Posterior vena cava (tissue), 2 donors: Measurements from ENCODE around the gene CYB5R3. TPM values are rescaled to one million over a fixed set of nuclear protein-coding genes. Genes with fewer than 3 reads are reported as not detected.
"Not testable (repeated sequence)": the region's sequence is repeated elsewhere in the genome, so short reads cannot be mapped to it uniquely, and the experiment has no call there.

Source experiments
- DNase-seq: peaks from one replicate; pipeline ENCODE4 v3.0.0-alpha.2; 2020; ENCODE audit warnings: low spot score
- intact Hi-C, 2 donors: fragments of 100-400 bp; cut with DNase I; formaldehyde crosslinking; loops; one replicate each; pipeline versions ENCODE4 v1.14.1 to v1.14.2; 2022 to 2023
- total RNA-seq, 2 donors: library from RNA; stranded (reverse); fragmentation: NEBNext Ultra II Directional; extraction: Animal tissue kit (Norgen Biotek cat#: 25700); gene quantifications; one replicate each; pipeline ENCODE4 v1.2.1, GENCODE V29; 2021
- donor health status: DM: yes; HTN: yes; CAD: no.
- donor health status: DM: yes; HTN: yes; CAD: no.

The CYB5R3 gene
- total RNA-seq, 2 donors from 2014 or later = 443 to 468 TPM

DNA sequence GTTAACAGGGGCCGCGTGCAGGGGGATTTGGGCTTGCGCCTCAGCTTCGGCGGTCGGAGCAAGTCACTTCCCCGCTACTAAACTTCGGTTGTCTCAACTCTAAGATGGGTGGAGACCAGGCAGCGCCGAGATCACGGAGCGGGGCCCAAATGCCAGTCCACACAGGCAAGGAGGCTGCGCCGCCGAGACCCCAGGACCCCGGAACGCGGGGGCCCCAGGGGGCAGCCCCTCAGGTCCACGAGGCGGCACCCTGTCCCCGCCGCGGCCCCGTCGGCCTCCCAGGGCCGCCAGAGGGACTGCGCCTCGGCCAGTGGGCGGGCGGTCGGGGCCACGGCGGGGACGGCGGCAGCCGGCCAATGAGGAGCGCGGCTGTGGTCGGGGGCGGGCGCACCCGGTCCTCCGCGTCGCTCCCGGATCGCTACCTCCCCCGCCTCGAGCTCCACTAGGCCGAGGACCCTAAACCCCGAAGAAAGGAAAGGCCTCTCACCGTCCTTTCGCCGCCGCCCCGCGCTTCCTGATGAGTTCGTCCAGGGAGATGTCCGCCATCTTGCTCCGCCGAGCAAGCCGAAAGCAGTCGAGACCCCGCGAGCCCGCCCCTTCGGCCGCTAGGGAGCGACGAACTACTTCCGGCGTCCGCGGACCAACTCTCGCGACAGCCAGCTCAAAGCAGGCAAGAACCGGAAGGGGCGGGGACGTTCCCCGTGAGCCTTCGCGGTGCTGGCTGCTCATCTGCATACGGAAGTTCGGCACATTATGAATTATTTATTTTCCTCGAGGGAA lies 34.7 kb downstream of the CYB5R3 start, which contains the start of gene POLDIP3:
Gene POLDIP3 (minus strand): TSS at position 572 of the 780 bp plus-strand sequence. CDS start 26 bp downstream, at position 546.
- intact Hi-C loops = no loop called here
- DNase-seq = peak; percentile 100

DNA sequence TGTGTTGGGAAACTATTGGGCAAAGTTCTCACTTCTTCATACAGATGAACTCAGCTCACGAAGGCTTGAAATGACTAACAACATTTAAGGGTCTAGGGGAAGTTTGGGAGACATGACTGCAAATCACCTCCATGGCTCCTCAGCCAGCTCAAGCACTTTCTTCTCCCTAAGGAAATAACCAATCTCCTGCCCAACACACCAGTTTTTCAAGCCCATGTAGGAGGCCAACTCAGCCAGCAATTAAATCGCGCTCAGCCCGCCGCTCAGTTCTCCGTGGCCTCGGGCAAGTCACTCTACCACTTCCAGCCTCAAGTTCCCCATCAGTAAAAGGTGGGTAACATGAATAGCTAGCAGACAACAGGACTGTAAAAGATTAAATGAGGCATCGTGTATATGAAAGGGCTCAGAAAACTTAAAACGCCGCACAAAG lies 35.3 kb downstream of the CYB5R3 start:
- intact Hi-C loops = no loop called here
- DNase-seq = no peak

DNA sequence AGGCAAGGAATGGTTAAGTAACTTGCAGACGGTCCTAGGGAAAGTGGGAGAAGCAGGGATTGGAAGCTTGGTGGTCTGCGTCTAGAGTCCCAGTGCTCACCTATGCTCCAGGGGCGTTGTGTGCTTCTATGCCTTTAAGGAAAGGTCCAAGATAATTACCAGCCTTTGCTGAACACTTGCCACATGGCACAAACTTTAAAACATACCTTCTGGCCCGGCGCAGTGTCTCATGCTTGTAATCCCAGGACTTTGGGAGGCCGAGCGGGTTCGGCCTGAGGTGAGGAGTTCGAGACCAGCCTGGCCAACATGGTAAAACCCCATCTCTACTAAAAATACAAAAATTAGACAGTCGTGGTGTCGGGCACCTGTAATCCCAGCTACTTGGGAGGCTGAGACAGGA lies 36.9 kb downstream of the CYB5R3 start:
- DNase-seq = no peak
- intact Hi-C loops = no loop called here

DNA sequence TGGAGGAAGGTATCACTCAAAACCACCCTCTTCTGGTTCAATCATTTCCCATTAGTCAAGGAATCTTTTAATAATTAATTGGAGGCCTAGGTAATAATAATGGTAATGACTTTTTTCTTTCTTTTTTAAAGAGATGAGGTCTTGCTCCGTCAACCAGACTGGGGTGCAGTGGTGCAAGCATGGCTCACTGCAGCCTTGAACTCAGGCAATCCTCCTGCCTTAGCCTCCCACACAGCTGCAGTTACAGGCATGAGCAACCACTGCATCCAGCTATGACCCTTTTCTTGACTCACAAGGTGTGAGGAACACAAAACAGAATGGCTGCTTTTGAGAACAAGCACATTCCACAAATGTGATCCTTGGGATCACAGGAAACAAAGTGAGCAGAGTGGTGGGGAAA lies 38.1 kb downstream of the CYB5R3 start:
- intact Hi-C loops = no loop called here
- no peak for DNase-seq

DNA sequence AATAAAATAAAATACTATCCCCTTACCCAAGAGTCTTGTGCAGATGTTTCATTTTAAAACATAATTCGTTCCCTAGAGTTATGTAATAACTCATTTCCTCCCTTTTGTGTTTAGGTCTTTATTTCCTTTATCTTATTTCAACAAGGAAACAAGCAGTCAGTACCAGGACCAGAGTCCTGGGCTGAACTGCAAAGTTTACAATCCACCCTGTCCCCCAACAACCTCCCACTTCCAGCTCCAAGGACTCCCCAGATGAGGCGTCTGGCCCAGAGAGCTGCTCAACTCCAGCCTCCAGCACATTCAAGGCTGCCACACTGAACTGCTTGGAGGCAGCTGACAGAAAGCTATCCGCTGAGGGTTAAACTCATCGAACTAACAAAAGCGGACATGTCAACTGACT lies 39.0 kb downstream of the CYB5R3 start:
- intact Hi-C loops = no loop called here

DNA sequence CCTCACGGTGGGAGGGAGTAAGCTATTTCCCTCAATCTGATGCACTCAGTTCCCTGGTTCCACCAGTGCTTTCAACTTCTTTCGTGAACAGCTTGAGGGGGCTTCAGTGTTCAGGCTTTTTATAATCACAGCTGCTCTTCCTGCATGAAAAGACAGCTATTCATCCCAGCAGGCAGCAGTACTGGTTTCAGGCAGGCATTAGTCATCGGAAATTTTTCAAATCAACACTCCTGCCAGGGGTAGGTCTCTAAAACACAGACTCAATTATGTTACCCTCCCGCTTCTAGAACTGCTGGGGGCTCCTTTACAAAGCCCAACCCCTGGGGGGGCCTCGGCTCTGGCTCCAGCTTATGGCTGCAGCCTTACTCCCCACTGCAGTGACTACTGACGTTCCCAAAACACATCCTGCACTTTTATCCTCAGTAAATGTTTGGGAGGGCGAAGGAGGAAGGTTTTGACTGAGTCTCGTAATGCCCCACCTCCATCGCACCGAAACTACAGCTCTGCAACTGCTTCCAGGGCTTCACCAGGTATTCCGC lies 40.3 kb downstream of the CYB5R3 start:
- no peak for DNase-seq
- intact Hi-C loops = no loop called here

More for the DNA sequence above, 39.0 kb downstream of the CYB5R3 start:
- no peak for DNase-seq

DNA sequence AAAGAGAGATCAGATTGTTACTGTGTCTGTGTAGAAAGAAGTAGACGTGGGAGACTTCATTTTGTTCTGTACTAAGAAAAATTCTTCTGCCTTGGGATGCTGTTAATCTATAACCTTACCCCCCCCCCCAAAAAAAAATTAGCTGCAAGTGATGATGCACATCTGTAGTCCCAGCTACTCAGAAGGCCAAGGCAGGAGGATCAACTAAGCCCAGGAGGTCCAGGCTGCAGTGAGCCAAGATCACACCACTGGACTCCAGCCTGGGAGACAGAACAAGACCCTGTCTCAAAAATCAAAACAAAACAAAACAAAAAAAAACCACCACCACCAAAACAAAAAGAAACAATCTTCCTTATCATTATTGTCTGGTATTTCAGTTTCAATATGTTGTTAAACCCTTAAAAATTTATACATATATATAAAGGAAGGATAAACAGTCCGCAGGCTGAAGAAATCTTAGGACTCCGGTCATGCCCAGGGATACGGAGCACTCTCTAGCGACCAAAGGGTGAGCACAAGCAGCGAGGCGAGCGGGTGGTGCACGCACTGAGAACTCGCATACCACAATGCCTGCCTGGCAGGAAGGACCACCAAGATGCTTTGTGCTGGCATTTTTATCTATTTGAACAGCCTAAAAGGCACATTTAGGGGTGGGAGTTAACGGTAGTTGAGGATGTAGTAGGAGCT lies 40.9 kb downstream of the CYB5R3 start:
- DNase-seq = no peak
- intact Hi-C loops = no loop called here

DNA sequence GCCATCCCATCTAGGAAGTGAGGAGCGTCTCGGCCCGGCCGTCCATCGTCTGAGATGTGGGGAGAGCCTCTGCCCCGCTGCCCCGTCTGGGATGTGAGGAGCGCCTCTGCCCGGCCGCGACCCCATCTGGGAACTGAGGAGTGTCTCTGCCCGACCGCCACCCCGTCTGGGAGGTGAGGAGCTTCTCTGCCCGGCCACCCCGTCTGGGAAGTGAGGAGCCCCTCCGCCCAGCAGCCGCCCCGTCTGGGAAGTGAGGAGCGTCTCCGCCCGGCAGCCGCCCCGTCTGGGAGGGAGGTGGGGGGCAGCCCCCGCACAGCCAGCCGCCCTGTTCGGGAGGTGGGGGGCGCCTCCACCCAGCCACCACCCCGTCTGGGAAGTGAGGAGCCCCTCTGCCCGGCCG lies 41.6 kb downstream of the CYB5R3 start:
- intact Hi-C loops = not testable (repeated sequence)

DNA sequence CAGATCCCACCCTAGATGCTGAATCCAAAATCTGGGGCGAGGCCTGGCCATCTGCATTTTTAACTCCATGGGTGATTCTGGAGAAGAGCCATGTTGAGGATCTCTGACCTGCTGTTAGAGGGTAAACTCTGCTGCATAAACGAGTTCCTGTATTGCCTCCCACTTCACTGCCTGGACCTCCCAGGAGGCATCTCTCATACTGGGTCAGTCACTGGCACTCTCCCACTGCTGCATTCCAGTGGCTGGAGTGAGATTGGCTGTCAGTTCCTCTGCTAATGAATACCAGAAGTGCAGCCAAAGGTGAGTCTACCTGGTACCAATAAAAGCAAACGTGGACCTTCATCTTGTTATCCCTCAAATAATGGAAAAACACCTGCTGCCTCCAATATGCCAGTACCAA lies 44.8 kb downstream of the CYB5R3 start:
- intact Hi-C loops = no loop called here
- no peak for DNase-seq

More for the DNA sequence above, 41.6 kb downstream of the CYB5R3 start:
- not testable (repeated sequence) for DNase-seq

DNA sequence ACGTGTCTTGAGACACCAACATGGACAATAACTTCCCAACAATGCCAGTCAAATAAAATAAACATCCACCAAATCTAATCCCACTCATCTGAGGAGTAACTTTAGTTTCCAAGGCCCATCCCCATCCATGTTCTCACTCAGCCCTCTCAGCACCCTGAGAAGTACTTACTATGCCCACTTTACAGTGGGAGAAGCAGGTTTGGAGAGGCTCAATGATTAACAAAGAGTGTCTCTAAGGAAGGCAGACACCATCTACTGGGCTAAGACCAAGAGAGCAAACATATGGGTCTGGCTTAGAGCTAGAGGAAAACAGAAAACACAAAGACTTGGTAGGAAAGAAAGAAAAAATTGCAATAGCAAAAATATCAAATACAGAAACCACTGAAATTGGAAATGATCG lies 45.8 kb downstream of the CYB5R3 start:
- no peak for DNase-seq
- intact Hi-C loops = no loop called here

DNA sequence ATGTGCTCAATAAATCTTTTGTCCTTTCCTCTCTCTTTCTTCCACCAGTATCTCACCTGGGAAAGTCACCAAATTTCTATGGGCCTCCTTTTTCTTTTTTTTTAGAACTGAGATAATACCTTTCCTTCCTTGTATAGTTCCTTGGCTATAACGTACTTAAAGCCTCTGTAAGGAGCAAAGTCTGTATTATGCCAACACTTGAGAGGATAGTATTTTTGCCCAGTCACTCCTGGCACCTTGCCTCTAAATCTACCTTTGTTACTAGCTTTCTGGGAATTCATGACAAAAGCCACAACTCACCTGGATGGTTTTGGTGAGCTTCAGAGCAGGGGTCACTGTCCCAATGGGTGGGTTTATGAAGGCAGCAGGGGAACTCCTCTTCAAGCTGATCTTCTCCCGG lies 46.7 kb downstream of the CYB5R3 start:
- no peak for DNase-seq
- intact Hi-C loops = no loop called here

DNA sequence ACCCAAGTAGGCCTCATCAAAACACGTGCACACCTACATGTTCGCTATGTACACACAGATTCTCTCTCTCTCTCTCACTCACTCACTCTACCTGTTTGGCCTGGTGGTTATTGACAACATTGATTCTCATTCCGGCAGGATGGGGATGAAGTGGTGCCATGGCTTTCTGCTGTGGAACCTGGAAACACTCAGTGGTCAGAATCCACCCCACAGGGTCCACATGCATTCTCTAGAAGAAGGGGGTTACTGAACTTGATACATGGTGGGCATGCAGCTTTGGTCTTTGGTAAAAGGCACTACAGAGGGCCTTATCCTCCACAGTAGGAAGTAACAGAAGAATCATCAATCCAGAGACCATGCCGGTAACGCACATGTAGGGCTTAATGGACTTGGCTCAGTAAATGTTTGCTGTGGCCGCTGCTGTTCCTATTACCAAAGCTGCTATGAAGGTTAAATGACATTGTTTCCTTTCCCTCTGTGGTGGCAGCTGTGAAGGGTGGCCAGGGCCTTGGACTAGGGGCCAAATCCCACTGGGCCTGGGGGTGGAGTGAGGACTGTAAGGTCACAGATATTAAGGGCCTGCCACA lies 47.2 kb downstream of the CYB5R3 start:
- no peak for DNase-seq
- intact Hi-C loops = no loop called here

DNA sequence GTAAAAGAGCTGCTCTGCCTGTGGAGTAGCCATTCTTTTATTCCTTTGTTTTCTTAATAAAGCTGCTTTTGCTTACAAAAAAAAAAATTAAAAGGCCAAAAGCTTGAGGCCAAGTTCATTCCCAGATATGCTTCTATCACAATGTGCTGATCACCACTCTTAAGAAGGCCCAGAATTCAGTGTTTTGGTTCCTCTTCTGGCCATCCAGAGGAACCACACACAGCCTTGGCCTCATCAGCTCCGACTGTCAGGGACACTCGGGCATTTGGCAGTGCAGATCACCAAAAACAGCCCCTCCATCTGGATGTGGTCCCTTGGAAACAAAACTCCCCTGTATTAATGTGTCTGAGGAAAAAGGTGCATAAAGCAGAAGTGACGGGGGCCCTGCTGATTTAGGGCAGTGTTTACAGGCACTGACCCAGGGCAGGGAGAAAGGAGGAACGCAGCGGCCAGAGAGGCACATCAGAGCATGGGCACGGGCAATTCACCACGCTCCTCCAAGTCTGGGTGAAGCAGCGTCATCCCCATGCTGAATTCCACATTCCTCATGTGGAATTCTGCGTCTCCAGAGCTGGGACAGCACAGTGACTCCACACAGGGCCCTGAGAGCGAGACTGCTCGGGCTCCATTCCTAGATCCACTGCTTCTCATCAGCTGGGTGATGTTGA lies 52.2 kb downstream of the CYB5R3 start:
- DNase-seq = no peak
- intact Hi-C loops = loop anchor here in 1 of 2 donors (5.0 kb wide), 1 partner anchor 40 kb away; no protein-coding TSS in a partner anchor

DNA sequence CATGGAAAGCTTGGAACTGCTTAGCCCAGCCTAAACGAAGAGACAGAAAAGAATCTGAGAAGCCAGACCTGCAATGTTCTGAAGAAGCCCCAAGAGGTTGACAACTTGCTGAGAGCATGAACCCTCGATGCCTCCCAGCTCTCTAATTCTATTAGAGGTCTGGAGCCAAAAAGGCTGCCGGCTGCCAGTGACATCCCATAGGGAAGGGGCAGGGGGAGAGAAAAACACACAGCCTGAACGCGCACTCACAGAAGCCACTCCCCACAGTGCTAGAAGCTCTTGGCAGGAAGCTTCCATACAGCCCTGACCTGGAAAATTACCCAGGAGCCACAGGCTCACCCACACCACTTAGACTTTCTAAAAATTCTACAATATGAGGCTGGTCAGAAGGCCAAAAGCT lies 52.9 kb downstream of the CYB5R3 start:
- intact Hi-C loops = loop anchor here in 1 of 2 donors (5.0 kb wide), 1 partner anchor 39 kb away; no protein-coding TSS in a partner anchor
- no peak for DNase-seq

DNA sequence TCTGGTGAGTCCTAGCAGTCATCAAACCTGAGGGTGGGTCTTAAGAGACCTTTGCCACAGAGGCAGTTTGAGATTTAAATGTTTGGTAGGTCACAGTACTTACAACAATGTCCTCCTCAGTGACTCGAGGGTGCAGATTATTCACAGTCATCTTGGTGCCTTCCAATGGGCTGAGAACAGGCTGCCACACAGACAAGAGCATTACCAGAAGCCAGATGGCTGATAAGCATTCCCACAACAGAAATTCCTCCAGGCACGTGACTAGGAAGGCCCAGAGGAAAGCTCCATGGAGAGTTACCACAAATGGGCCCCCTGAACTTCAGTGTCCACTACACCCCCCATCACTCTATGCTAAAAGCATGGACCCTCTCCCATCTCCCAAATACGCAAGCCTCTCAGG lies 53.8 kb downstream of the CYB5R3 start:
- intact Hi-C loops = loop anchor here in 1 of 2 donors (5.0 kb wide), 1 partner anchor 38 kb away; no protein-coding TSS in a partner anchor
- DNase-seq = no peak

DNA sequence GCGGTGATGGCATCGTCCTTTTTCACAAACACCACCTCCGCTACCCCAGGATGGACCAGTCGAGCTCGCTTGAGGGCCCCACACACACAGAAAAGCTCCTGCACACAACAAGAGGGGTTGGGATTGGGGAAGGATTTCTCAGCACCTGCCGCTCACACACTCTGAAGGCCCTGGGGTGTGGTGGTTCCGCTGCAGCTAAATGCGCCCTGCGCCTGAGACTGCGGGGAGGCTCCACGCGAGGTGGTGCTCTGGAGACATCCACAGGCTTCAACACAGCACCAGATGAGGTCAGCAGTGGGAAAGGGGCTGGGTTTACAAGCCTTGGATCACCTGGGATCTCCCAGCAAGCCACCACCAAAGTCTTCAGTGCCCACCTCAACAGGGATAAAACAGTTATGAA lies 57.2 kb downstream of the CYB5R3 start:
- no peak for DNase-seq

DNA sequence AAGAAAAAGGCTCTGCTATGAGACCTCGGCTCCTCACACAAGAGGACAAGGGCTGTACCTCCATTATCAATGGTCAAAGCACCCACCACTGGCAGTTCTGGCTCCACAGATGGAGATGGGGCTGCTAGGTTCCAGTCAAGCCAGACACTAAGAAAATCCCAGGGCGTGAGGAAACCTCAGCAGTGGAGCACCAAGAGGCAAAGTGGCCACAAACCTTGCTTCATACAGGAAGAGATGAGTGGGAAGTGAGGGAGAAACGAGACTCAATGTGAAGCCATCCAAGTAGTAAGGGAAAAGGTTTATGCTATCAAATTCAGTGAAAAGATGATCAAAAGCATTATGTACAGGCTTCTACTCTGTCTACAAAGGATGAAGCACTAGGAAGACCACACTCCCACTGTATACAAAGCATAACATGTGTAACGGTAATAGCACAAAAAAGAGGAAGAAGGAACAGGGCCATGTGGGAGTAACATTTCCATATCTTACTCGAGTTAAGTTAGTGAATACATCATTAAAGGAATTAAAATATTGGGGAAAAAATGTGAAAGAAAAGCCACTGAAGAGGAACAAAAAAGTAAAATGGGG lies 61.5 kb downstream of the CYB5R3 start:
- intact Hi-C loops = no loop called here
- DNase-seq = no peak

More for the DNA sequence above, 57.2 kb downstream of the CYB5R3 start:
- intact Hi-C loops = no loop called here

DNA sequence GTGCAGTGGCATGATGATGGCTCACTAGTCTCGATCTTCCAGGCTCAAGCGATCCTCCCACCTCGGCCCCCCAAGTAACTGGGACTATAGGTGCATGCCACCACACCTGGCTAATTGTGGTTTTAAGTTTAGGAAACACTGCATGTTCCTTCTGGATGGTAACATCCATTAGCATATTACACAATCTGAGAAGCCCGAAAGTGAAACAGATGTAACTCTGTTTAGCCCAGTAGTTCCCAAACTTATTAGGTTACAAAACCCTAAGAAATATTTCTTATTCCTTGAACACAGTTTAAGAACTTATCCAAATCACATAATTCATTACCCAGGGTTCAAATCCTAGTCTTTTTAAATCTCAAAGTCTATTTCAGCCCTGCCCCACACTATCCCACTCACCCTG lies 62.8 kb downstream of the CYB5R3 start:
- intact Hi-C loops = no loop called here
- no peak for DNase-seq

DNA sequence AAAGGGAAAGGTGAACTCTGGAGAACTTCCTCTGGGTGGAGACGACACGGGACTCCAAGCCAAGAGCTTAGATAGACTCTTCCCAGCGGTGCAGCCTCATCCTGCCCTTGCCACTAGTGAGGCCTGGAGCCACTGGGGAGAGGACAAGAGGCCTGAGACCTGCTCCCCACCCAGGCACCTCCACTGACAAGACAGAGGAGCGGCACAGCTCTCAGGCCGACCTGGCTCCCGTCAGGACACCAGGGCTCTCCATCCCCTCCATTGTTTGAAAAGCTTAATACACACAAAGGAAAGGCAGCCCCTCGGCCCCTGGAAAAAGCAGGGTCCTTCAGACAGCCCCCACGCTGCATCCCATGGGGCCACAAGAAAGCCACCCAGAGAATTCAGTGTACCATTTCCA lies 64.1 kb downstream of the CYB5R3 start:
- no peak for DNase-seq
- intact Hi-C loops = no loop called here
